Motor neuron (in vitro differentiated cells): Measurements from ENCODE around the gene UBXN1. TPM values are rescaled to one million over a fixed set of nuclear protein-coding genes. Genes with fewer than 3 reads are reported as not detected.

Experiments
- ATAC-seq, 8 experiments: fragments of 200-7000 bp; cut with Tn5 transposase; replicated peaks in 6 of 8; 2 replicates each; pipeline ENCODE4 v1.8.0; 2021; ENCODE audit warnings: mild to moderate bottlenecking in 8 of 8, moderate library complexity in 8 of 8
- H3K27ac ChIP-seq, 2 donors: fragments of 250-450 bp; sonication (Bioruptor Pico); 2 replicates each; pipeline ENCODE4 v1.9.0; 2021; ENCODE audit warnings: antibody characterized with exemption in 2 of 2, mild to moderate bottlenecking in 2 of 2, moderate library complexity in 1 of 2
- H3K4me1 ChIP-seq, 2 donors: fragments of 250-450 bp; sonication (Bioruptor Pico); replicated peaks in 1 of 2; 2 replicates each; pipeline ENCODE4 v1.6.1; 2021; ENCODE audit warnings: antibody characterized with exemption in 2 of 2, mild to moderate bottlenecking in 2 of 2, moderate library complexity in 1 of 2
- H3K4me3 ChIP-seq, 5 donors: fragments of 250-450 bp; sonication (Bioruptor Pico); 2 replicates each; pipeline ENCODE4 v1.9.0; 2021; ENCODE audit warnings: antibody characterized with exemption in 5 of 5, mild to moderate bottlenecking in 5 of 5, moderate library complexity in 4 of 5
- WGBS, 10 experiments: fragments of 450-650 bp; shearing (Covaris generic); methylation state at CpG; one replicate each; pipeline ENCODE4 v1.0.0; 2022; 5-methylcytosine and 5-hydroxymethylcytosine counted together
- in situ Hi-C, 9 experiments: fragments of 400-800 bp; cut with MboI; loops; one replicate each; pipeline ENCODE4 v1.15.0; 2021; ENCODE audit warnings: low sequenced_read_pairs in 9 of 9, low pct_unique_long_range_greater_than_20kb in 2 of 9; ENCODE audit not compliant: unreplicated experiment in 9 of 9
- total RNA-seq, 8 experiments: library from RNA; unstranded; fragments of 300-600 nt; gene quantifications; 2 replicates each; pipeline versions ENCODE4 v1.2.3 to v1.2.4, GENCODE V29; 2022

The UBXN1 gene
- total RNA-seq, 8 experiments from 2014 or later, result 95.5 to 132 (median 123) TPM

DNA sequence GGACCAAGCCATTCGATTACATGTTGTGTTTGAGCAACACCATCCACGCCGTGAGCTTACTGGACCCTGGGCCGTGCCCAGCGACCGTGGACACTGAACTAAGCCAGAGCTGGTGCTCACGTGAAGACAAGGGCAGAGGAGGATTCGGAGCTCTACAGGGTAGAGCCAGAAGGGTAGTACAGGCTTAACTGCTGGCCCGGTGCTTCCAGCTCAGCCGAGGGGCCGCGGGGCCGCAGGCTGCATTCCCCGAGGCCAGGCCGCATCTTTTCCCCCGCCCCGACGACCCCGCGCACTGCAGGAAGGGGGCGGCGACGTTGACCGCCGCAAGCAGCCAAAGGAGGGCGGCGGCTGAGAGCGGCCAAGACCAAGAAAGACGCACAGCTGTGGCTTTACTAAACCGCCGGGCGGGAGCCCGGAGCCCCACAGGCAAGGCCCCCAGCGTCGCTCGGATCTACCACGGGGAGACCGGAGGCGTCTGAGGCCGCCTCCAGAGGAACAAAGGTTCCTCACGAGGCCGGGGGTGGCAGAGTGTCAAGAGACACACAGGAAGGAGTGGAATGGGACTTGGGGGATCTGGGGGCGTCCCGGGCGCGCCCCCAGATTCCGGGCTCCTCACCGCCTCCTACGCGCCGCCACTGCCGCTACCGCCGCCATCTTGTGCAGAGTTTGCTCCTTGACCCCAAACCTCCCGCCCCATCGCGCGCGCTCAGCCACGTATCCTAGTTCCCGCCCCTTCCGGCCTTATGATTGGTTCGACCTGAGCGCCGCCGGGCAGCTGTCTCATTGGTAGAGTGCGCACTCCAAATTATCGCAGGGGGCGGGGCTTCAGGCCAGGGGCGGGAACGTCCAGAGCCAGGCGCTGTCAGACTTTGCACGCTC lies 32.7 kb downstream of the UBXN1 start, which contains the start of gene GANAB:
Gene GANAB (minus strand): TSS at position 668 of the 879 bp plus-strand sequence. CDS start 14 bp downstream, at position 654.
- H3K4me1 ChIP-seq, result peaks cover 10 to 14% of the 10 kb centered on the region in 2 donors
- in situ Hi-C loops, result no loop called here
- WGBS, 10 experiments, result 0% methylated on average over 1 to 19 of the region's 73 CpGs; no CpG with 5 or more reads in 5 of the 10 experiments
- ATAC-seq, result peak; percentile 95 to 98 (median 96)
- peak within 1 kb of the TSS; percentile 72 to 96 (median 92) for H3K4me3 ChIP-seq
- H3K27ac ChIP-seq, result peak within 1 kb of the TSS; percentile 94 to 98

DNA sequence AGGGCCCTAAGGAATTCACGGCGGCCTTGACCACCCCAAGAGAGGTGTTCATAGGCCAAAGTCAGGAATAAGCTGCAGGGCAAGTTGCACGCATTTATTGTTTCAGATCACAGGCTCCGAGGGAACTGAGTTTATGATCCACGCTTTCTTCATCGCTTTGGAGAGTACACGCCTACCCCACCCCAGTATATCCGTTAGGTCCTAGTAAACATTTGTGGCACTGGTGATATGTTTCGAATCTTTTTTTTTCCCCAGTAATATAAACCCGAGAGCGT lies 33.3 kb downstream of the UBXN1 start:
- peak in 2 of 8 experiments; percentile 4 to 5 for ATAC-seq
- peak overlapping the region; percentile 94 to 98 for H3K27ac ChIP-seq
- 0 to 30% (median 5%) methylated on average over 2 to 9 of the region's 11 CpGs; no CpG with 5 or more reads in 4 of the 10 experiments for WGBS, 10 experiments
- H3K4me1 ChIP-seq, result peaks cover 12 to 14% of the 10 kb centered on the region in 2 donors
- H3K4me3 ChIP-seq, result peak overlapping the region; percentile 72 to 96 (median 92)
- in situ Hi-C loops, result no loop called here

DNA sequence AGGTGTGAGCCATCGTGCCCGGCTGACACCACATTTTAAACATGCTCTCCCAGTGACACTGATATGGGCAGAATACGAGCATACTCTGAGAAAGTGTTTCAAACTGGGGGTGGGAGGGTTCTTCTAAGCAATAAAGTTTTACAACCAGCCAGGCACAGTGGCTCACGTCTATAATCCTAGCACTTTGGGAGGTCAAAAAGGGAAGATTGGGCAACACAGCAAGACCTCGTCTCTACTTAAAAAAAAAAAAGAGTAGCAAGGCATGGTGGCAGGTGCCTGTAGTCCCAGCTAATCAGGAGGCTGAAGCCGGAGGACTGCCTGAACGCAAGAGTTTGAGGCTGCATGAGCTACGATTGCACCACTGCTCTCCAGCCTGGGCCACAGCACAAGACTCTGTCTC lies 34.7 kb downstream of the UBXN1 start:
- ATAC-seq, result no peak
- Histone ChIP-seq H3K27ac (no peak overlapping the region), H3K4me1 (peaks cover 12 to 14% of the 10 kb centered on the region in 2 donors), H3K4me3 (no peak overlapping the region)
- in situ Hi-C loops, result no loop called here
- 69 to 100% (median 96%) methylated on average over 1 to 7 of the region's 8 CpGs; no CpG with 5 or more reads in 2 of the 10 experiments for WGBS, 10 experiments

DNA sequence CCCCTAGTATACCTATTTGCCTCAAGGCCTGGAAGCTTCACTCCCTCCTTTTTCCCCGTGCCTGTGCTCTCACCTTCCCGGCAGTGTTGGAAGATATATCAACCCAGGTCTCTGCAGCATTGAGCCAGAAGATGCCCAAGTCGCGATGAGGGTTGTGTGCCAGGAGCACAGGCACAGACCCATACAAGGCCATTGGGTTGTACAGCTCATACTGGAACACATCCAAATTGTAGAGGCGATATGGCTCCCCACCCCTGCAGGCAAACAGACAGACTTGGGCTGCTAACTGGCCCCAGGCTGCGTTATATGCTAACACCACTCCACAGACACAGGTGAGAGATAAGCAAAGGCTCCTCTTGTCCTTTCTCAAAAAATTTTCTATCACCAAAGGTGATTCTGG lies 46.4 kb downstream of the UBXN1 start:
- H3K27ac ChIP-seq, result no peak overlapping the region
- no peak for ATAC-seq
- no peaks in the 10 kb centered on the region for H3K4me1 ChIP-seq
- WGBS, 10 experiments, result 67 to 100% (median 90%) methylated on average over 1 to 6 of the region's 6 CpGs; no CpG with 5 or more reads in 6 of the 10 experiments
- no peak overlapping the region for H3K4me3 ChIP-seq
- in situ Hi-C loops, result no loop called here

DNA sequence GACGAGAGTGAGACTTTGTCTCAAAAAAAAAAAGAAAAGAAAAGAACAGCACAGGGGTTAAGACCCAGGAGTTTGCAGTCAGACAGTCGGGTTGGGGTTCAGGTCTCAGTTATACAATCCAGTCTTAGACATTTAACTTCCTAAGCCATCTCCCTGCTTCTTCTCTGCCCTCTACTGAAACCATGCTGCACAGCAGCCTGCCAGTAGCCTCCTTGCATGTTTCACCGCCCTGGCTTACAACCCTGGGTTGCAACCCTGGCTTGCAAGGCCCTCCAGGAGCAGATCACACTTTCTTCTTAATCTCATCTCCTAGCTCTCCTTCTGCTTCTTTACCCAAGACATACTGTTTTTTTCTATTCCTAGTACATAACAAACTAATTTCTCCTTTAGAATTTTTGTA lies 51.2 kb downstream of the UBXN1 start:
- in situ Hi-C loops, result no loop called here
- Histone ChIP-seq H3K4me3 (no peak overlapping the region), H3K27ac (no peak overlapping the region), H3K4me1 (peaks cover under 1% of the 10 kb centered on the region in 2 donors)
- WGBS, 10 experiments, result 58 to 100% (median 98%) methylated on average over 1 to 3 of the region's 3 CpGs; no CpG with 5 or more reads in 2 of the 10 experiments
- ATAC-seq, result peak in 1 of 8 experiments; percentile 45

Other genes with a start within 250 kb of the UBXN1 start
- gene AHNAK, start 132.3 kb downstream of the UBXN1 start, total RNA-seq, result 10 to 100 TPM in 4 of 8 experiments, 1 to 10 TPM in 4; 1.2 to 93.7 (median 13.5) TPM
- 1,000 to 10,000 TPM; 1,525 to 3,247 (median 2,152) TPM for gene EEF1G, start 105.2 kb downstream of the UBXN1 start, total RNA-seq
- 10 to 100 TPM; 11.5 to 24.4 (median 17.3) TPM for gene TUT1, start 87.5 kb downstream of the UBXN1 start, total RNA-seq
- gene MTA2, start 77.2 kb downstream of the UBXN1 start, total RNA-seq, result 100 to 1,000 TPM in 3 of 8 experiments, 10 to 100 TPM in 5; 49.1 to 146 (median 83.3) TPM
- gene EML3, start 66.3 kb downstream of the UBXN1 start, total RNA-seq, result 10 to 100 TPM in 4 of 8 experiments, 1 to 10 TPM in 4; 1.4 to 56.9 (median 10.0) TPM
- 10 to 100 TPM in 1 of 8 experiments, 1 to 10 TPM in 6, under 1 TPM in 1; 0.49 to 14.5 (median 4.8) TPM for gene ROM1, start 65.8 kb downstream of the UBXN1 start, total RNA-seq
- gene B3GAT3, start 57.1 kb downstream of the UBXN1 start, total RNA-seq, result 10 to 100 TPM; 28.6 to 56.5 (median 37.0) TPM
- gene GANAB, start 32.5 kb downstream of the UBXN1 start, total RNA-seq, result 100 to 1,000 TPM in 7 of 8 experiments, 10 to 100 TPM in 1; 97.8 to 296 (median 172) TPM
- 10 to 100 TPM; 10.8 to 24.8 (median 17.9) TPM for gene INTS5, start 25.8 kb downstream of the UBXN1 start, total RNA-seq
- gene C11orf98, start 13.9 kb downstream of the UBXN1 start, total RNA-seq, result 100 to 1,000 TPM in 4 of 8 experiments, 10 to 100 TPM in 4; 51.9 to 159 (median 95.0) TPM
- gene CSKMT, start 13.8 kb downstream of the UBXN1 start, total RNA-seq, result 10 to 100 TPM; 25.7 to 90.2 (median 37.9) TPM
- gene UQCC3, start 7.4 kb downstream of the UBXN1 start, total RNA-seq, result 10 to 100 TPM in 5 of 8 experiments, 1 to 10 TPM in 3; 7.9 to 17.7 (median 10.3) TPM
- 10 to 100 TPM in 3 of 8 experiments, 1 to 10 TPM in 5; 2.8 to 32.4 (median 4.6) TPM for gene LBHD1, start 6.8 kb downstream of the UBXN1 start, total RNA-seq
- 1 to 10 TPM in 2 of 8 experiments, under 1 TPM in 6; 0.33 to 9.3 (median 0.49) TPM for gene LRRN4CL, start 10.5 kb upstream of the UBXN1 start, total RNA-seq
- gene BSCL2, start 28.4 kb upstream of the UBXN1 start, total RNA-seq, result 100 to 1,000 TPM in 6 of 8 experiments, 10 to 100 TPM in 2; 55.0 to 446 (median 341) TPM
- gene GNG3, start 28.6 kb upstream of the UBXN1 start, total RNA-seq, result 100 to 1,000 TPM in 5 of 8 experiments, under 1 TPM in 3; 0.61 to 171 (median 111) TPM
- gene HNRNPUL2, start 48.4 kb upstream of the UBXN1 start, total RNA-seq, result 10 to 100 TPM; 13.4 to 55.2 (median 27.8) TPM
- gene TTC9C, start 49.4 kb upstream of the UBXN1 start, total RNA-seq, result 10 to 100 TPM; 41.6 to 67.2 (median 48.7) TPM
- 10 to 100 TPM in 3 of 8 experiments, 1 to 10 TPM in 5; 7.4 to 12.8 (median 9.5) TPM for gene ZBTB3, start 75.1 kb upstream of the UBXN1 start, total RNA-seq
- 100 to 1,000 TPM in 6 of 8 experiments, 10 to 100 TPM in 2; 83.4 to 178 (median 115) TPM for gene POLR2G, start 82.5 kb upstream of the UBXN1 start, total RNA-seq
- gene TAF6L, start 92.3 kb upstream of the UBXN1 start, total RNA-seq, result 10 to 100 TPM in 5 of 8 experiments, 1 to 10 TPM in 3; 8.7 to 40.6 (median 13.9) TPM
- gene TMEM179B, start 108.3 kb upstream of the UBXN1 start, total RNA-seq, result 100 to 1,000 TPM in 1 of 8 experiments, 10 to 100 TPM in 7; 17.6 to 125 (median 42.2) TPM
- gene TMEM223, start 112.9 kb upstream of the UBXN1 start, total RNA-seq, result 10 to 100 TPM; 13.6 to 31.3 (median 25.3) TPM
- gene NXF1, start 126.4 kb upstream of the UBXN1 start, total RNA-seq, result 10 to 100 TPM; 22.4 to 86.6 (median 45.4) TPM
- 10 to 100 TPM; 26.2 to 54.3 (median 33.9) TPM for gene STX5, start 153.0 kb upstream of the UBXN1 start, total RNA-seq
- 1 to 10 TPM in 6 of 8 experiments, not detected in 2; 1.3 to 5.7 (median 2.1) TPM for gene TEX54, start 153.8 kb upstream of the UBXN1 start, total RNA-seq
- gene WDR74, start 160.5 kb upstream of the UBXN1 start, total RNA-seq, result 100 to 1,000 TPM in 1 of 8 experiments, 10 to 100 TPM in 7; 41.4 to 110 (median 81.7) TPM
- 100 to 1,000 TPM in 7 of 8 experiments, 10 to 100 TPM in 1; 97.8 to 428 (median 211) TPM for gene SLC3A2, start 201.8 kb upstream of the UBXN1 start, total RNA-seq
- under 1 TPM in 6 of 8 experiments, not detected in 2; 0.04 to 0.81 (median 0.19) TPM for gene CHRM1, start 242.3 kb upstream of the UBXN1 start, total RNA-seq